Breast epithelium (tissue), 3 donors: ENCODE results near the gene LRRC32.

ENCODE experiments used
- CTCF ChIP-seq, 3 donors: fragments of 450-650 bp; IDR thresholded peaks; one replicate each; pipeline ENCODE4 v1.5.1; 2016 to 2017; ENCODE audit warnings: antibody characterized with exemption in 3 of 3, mild to moderate bottlenecking in 3 of 3, moderate library complexity in 3 of 3
- POLR2A ChIP-seq: fragments of 450-650 bp; IDR thresholded peaks from one replicate; pipeline ENCODE4 v1.6.1; 2016; ENCODE audit warnings: antibody characterized with exemption, mild to moderate bottlenecking, moderate library complexity
- POLR2AphosphoS5 ChIP-seq, 3 donors: sonication (generic); formaldehyde crosslinking; IDR thresholded peaks; one replicate each; pipeline ENCODE4 v1.6.1; 2017; ENCODE audit warnings: antibody characterized with exemption in 3 of 3

- no peak for TF ChIP-seq POLR2A
- no peak for TF ChIP-seq CTCF (IDR thresholded peaks at IDR 0.05)
- no peak for TF ChIP-seq POLR2AphosphoS5 (IDR thresholded peaks at IDR 0.05)
Measured at GRCh38 chr11:76624500-76625379, 45.8 kb downstream of the LRRC32 start.
